Measurements from ENCODE around the gene CD84.

- TF ChIP-seq POLR2A (IDR thresholded peaks at IDR 0.05) (no peak), CTCF (IDR thresholded peaks at IDR 0.05) (no peak)
Measured at GRCh38 chr1:160625725-160626498, 46.6 kb upstream of the CD84 start.
